GM12878 (cell line): ENCODE measurements around the gene YWHAG. TPM values are rescaled to one million over a fixed set of nuclear protein-coding genes. Genes with fewer than 3 reads are reported as not detected.

Source experiments
- ATAC-seq: fragments of 200-7000 bp; cut with Tn5 transposase; 3 replicates; pipeline ENCODE4 v1.9.1; 2020; ENCODE audit warnings: mild to moderate bottlenecking, moderate library complexity
- BruUV-seq: library from RNA; stranded (reverse); fragments of 400-500 nt; replicated peaks from 2 replicates; lab custom pipeline; 2021; lab: Mats Ljungman, UMichigan
- CTCF ChIA-PET: fragments of 300-600 bp; sonication (Branson Sonifier 250); formaldehyde crosslinking; extraction: SDS; loops from one replicate; lab custom pipeline; 2021; ENCODE audit warnings: inconsistent platforms; lab: Yijun Ruan, JAX
- POLR2A ChIA-PET: fragments of 350-600 bp; formaldehyde crosslinking; extraction: SDS; loops from one replicate; lab custom pipeline; 2021; ENCODE audit warnings: inconsistent platforms; lab: Charles Lee
- RAD21 ChIA-PET: fragments of 300-600 bp; sonication (Branson Sonifier 250); formaldehyde crosslinking; loops from one replicate; lab custom pipeline; 2023; ENCODE audit warnings: antibody characterized with exemption; ENCODE audit not compliant: unreplicated experiment; lab: Charles Lee
- SMC1A ChIA-PET: fragments of 300-600 bp; sonication (Branson Sonifier 250); formaldehyde crosslinking; loops from one replicate; lab custom pipeline; 2023; ENCODE audit not compliant: unreplicated experiment, uncharacterized antibody; lab: Charles Lee
- DNase-seq: peaks from one replicate; pipeline ENCODE4 v3.0.0-alpha.2; 2011; ENCODE audit warnings: low read depth, low spot score
- FAIRE-seq: peaks from 3 replicates; lab custom pipeline; 2011; peaks lifted over from hg19 to GRCh38; lab: Jason Lieb, UNC
- H2AFZ ChIP-seq: 2 replicates; pipeline ENCODE4 v1.6.0; 2011; ENCODE audit warnings: low read depth, low read length, control low read depth; ENCODE audit not compliant: control insufficient read depth
- H3K27ac ChIP-seq: 2 replicates; pipeline ENCODE4 v1.5.1; 2011; ENCODE audit warnings: control low read depth; ENCODE audit not compliant: control insufficient read depth, insufficient read depth
- H3K27me3 ChIP-seq, 2 experiments: replicated peaks in 1 of 2; 2 replicates each; pipeline versions ENCODE4 v1.6.0 to v1.6.1; 2011; ENCODE audit warnings: low read length in 1 of 2; ENCODE audit not compliant: control insufficient read depth in 2 of 2, insufficient read depth in 2 of 2
- H3K36me3 ChIP-seq, 2 experiments: 2 replicates each; pipeline ENCODE4 v1.5.1; 2011; ENCODE audit warnings: low read length in 1 of 2; ENCODE audit not compliant: control insufficient read depth in 2 of 2, insufficient read depth in 2 of 2
- H3K4me1 ChIP-seq: 2 replicates; pipeline ENCODE4 v1.6.1; 2011; ENCODE audit warnings: mild to moderate bottlenecking, low read length, moderate library complexity, mixed read lengths; ENCODE audit not compliant: control insufficient read depth, insufficient read depth
- H3K4me2 ChIP-seq: 2 replicates; pipeline ENCODE4 v1.6.0; 2011; ENCODE audit warnings: control low read depth; ENCODE audit not compliant: control insufficient read depth, insufficient read depth
- H3K4me3 ChIP-seq: fragments of 200-600 bp; sonication (generic); 2 replicates; pipeline ENCODE4 v1.5.1; 2016
- H3K79me2 ChIP-seq: 2 replicates; pipeline ENCODE4 v1.6.0; 2011; ENCODE audit warnings: low read length; ENCODE audit not compliant: control insufficient read depth, insufficient read depth
- H3K9ac ChIP-seq: 2 replicates; pipeline ENCODE4 v1.8.0; 2011; ENCODE audit warnings: low read length, control low read depth, mixed read lengths; ENCODE audit not compliant: control insufficient read depth, insufficient read depth
- H3K9me3 ChIP-seq: replicated peaks from 3 replicates; pipeline ENCODE4 v1.5.1; 2011; ENCODE audit warnings: mild to moderate bottlenecking, low read length; ENCODE audit not compliant: control insufficient read depth, insufficient read depth
- H4K20me1 ChIP-seq: 2 replicates; pipeline ENCODE4 v1.6.0; 2011; ENCODE audit not compliant: control insufficient read depth, insufficient read depth
- EGR1 ChIP-seq, 2 experiments: IDR thresholded peaks; 1 replicate in 1 of 2; 2 replicates in 1 of 2; pipeline ENCODE4 v1.6.1; 2011 to 2012; ENCODE audit warnings: low read depth in 2 of 2, low read length in 2 of 2, borderline replicate concordance in 1 of 2, mild to moderate bottlenecking in 1 of 2, moderate library complexity in 1 of 2
- JUND ChIP-seq: IDR thresholded peaks from 2 replicates; pipeline ENCODE4 v1.6.1; 2012; ENCODE audit warnings: low read depth, mild to moderate bottlenecking, low read length, improper control_type of control experiment, moderate library complexity
- RAD51 ChIP-seq: fragments of 450-650 bp; IDR thresholded peaks from 2 replicates; pipeline ENCODE4 v1.6.1; 2016; ENCODE audit warnings: moderate library complexity, mild to moderate bottlenecking, inconsistent platforms
- TCF7 ChIP-seq: IDR thresholded peaks from 2 replicates; pipeline ENCODE4 v1.6.1; 2014; ENCODE audit warnings: antibody characterized with exemption, borderline replicate concordance
- WGBS: methylation state at CpG from one replicate; pipeline ENCODE4 v1.1.6; 2016; ENCODE audit warnings: low lambda C conversion rate; ENCODE audit not compliant: insufficient replicate concordance, insufficient coverage; ENCODE audit errors: missing lambda C conversion rate; 5-methylcytosine and 5-hydroxymethylcytosine counted together
- in situ Hi-C: fragments of 300-500 bp; cut with MboI; formaldehyde crosslinking; loops from 9 replicates; pipeline ENCODE4 v1.14.3; 2018; ENCODE audit warnings: mixed read lengths
- intact Hi-C: fragments of 100-400 bp; cut with micrococcal nuclease; formaldehyde crosslinking; loops from one replicate; pipeline ENCODE4 v1.14.2; 2022; ENCODE audit not compliant: unreplicated experiment
- polyA plus RNA-seq, 11 experiments: library from polyadenylated mRNA; depleted of rRNA in 4 of 11; unstranded in 6 of 11; stranded (reverse) in 5 of 11; fragments of >200 nt; fragmentation: Nextera tagmentation in 4 of 11; fragmentation: Illumina TruSeq in 1 of 11; extraction: Ambion mirVana in 4 of 11; extraction: Trizol in 1 of 11; gene quantifications; 1 replicate in 1 of 11; 2 replicates in 10 of 11; pipeline versions ENCODE4 v1.2.1 to v1.2.3, GENCODE V29; 2011 to 2016; ENCODE audit warnings: inconsistent platforms in 2 of 11, missing spikeins in 2 of 11, low read depth in 1 of 11
- total RNA-seq, 4 experiments: library from RNA; depleted of rRNA in 3 of 4; stranded (reverse); fragments of >200 nt in 3 of 4; fragmentation: Illumina TruSeq in 1 of 4; extraction: Trizol in 1 of 4; gene quantifications; 2 replicates each; pipeline versions ENCODE4 v1.2.1 to v1.2.3, GENCODE V29; 2013 to 2021
- TF ChIP-seq, protein P1 (sequence below): IDR thresholded peaks from 2 replicates; pipeline ENCODE4 v1.6.1; 2012; ENCODE audit warnings: improper control_type of control experiment, low read depth, low read length; ENCODE audit not compliant: insufficient replicate concordance
- TF ChIP-seq, protein P2 (sequence below): fragments of 450-650 bp; IDR thresholded peaks from 2 replicates; pipeline ENCODE4 v1.6.1; 2016; ENCODE audit warnings: mild to moderate bottlenecking

YWHAG gene
- total and polyA plus RNA-seq, 10 of the 15 experiments (the other 5 are each of a cell fraction or from before 2014, with no cell fraction given): 20.2 to 157 (median 41.3) TPM

DNA sequence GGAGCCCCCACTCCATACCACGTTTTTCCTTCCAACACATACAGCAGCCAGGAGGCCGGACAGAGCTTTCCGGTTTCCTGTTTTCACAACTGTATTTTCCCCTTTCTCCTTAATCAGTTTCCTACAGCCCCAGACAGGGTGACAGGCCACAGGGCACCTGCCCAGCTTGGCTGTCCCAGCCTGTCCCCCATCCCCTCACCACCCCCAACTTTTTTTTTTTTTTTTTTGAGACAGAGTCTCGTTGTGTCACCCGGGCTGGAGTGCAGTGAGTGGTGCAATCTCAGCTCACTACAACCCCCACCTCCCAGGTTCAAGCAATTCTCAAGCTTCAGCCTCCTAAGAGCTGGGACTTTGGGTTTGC is 66.6 kb downstream of the YWHAG start:
- peak overlapping the region; percentile 77 for H2AFZ ChIP-seq
- H3K9me3 ChIP-seq: no peaks in the 10 kb centered on the region
- no peak for DNase-seq
- FAIRE-seq: no peak
- CTCF ChIA-PET: interaction anchor here (0.8 to 12.9 kb wide), 10 partner anchors 11 to 272 kb away, joined by 3 to 229 read pairs (median 8); partner anchors contain the start of genes HSPB1 and YWHAG
- H3K9ac ChIP-seq: no peak overlapping the region
- H3K36me3 ChIP-seq: no peaks in the 10 kb centered on the region
- peak; percentile 2; the same call in 2 of the 3 replicates for ATAC-seq
- H3K4me3 ChIP-seq: no peak overlapping the region
- H3K27me3 ChIP-seq: no peaks in the 10 kb centered on the region
- no peaks in the 10 kb centered on the region for H4K20me1 ChIP-seq
- peak overlapping the region; percentile 13; the same call in 1 of the 2 replicates for H3K27ac ChIP-seq
- POLR2A ChIA-PET: interaction anchor here (0.5 to 2.1 kb wide), 6 partner anchors 10 to 26 kb away, joined by 3 to 12 read pairs (median 4); partner anchors contain the start of gene HSPB1
- H3K79me2 ChIP-seq: no peaks in the 10 kb centered on the region
- WGBS: 0% methylated on average over 5 of the region's 5 CpGs
- no peak for TF ChIP-seq RAD51
- no peak for TF ChIP-seq TCF7
- TF ChIP-seq, protein P1, sequence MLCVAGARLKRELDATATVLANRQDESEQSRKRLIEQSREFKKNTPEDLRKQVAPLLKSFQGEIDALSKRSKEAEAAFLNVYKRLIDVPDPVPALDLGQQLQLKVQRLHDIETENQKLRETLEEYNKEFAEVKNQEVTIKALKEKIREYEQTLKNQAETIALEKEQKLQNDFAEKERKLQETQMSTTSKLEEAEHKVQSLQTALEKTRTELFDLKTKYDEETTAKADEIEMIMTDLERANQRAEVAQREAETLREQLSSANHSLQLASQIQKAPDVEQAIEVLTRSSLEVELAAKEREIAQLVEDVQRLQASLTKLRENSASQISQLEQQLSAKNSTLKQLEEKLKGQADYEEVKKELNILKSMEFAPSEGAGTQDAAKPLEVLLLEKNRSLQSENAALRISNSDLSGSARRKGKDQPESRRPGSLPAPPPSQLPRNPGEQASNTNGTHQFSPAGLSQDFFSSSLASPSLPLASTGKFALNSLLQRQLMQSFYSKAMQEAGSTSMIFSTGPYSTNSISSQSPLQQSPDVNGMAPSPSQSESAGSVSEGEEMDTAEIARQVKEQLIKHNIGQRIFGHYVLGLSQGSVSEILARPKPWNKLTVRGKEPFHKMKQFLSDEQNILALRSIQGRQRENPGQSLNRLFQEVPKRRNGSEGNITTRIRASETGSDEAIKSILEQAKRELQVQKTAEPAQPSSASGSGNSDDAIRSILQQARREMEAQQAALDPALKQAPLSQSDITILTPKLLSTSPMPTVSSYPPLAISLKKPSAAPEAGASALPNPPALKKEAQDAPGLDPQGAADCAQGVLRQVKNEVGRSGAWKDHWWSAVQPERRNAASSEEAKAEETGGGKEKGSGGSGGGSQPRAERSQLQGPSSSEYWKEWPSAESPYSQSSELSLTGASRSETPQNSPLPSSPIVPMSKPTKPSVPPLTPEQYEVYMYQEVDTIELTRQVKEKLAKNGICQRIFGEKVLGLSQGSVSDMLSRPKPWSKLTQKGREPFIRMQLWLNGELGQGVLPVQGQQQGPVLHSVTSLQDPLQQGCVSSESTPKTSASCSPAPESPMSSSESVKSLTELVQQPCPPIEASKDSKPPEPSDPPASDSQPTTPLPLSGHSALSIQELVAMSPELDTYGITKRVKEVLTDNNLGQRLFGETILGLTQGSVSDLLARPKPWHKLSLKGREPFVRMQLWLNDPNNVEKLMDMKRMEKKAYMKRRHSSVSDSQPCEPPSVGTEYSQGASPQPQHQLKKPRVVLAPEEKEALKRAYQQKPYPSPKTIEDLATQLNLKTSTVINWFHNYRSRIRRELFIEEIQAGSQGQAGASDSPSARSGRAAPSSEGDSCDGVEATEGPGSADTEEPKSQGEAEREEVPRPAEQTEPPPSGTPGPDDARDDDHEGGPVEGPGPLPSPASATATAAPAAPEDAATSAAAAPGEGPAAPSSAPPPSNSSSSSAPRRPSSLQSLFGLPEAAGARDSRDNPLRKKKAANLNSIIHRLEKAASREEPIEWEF: no peak
- TF ChIP-seq EGR1 (IDR thresholded peaks at IDR 0.05; ENCODE audit: borderline replicate concordance in 1 of 2, low read depth in 2 of 2, low read length in 2 of 2): no peak
- TF ChIP-seq, protein P2, sequence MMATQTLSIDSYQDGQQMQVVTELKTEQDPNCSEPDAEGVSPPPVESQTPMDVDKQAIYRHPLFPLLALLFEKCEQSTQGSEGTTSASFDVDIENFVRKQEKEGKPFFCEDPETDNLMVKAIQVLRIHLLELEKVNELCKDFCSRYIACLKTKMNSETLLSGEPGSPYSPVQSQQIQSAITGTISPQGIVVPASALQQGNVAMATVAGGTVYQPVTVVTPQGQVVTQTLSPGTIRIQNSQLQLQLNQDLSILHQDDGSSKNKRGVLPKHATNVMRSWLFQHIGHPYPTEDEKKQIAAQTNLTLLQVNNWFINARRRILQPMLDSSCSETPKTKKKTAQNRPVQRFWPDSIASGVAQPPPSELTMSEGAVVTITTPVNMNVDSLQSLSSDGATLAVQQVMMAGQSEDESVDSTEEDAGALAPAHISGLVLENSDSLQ: no peak
- TF ChIP-seq JUND: no peak
- peaks cover 6% of the 10 kb centered on the region for H3K4me1 ChIP-seq
- intact Hi-C loops (no loop called here), in situ Hi-C loops (no loop called here)
- peak overlapping the region; percentile 14; the same call in 1 of the 2 replicates for H3K4me2 ChIP-seq
- RAD21 ChIA-PET: interaction anchor here (0.7 to 3.1 kb wide), 5 partner anchors 10 to 120 kb away, joined by 3 to 86 read pairs (median 5); partner anchors contain the start of gene HSPB1
- SMC1A ChIA-PET: interaction anchor here (0.6 to 3.0 kb wide), 7 partner anchors 9 to 114 kb away, joined by 3 to 34 read pairs (median 4); partner anchors contain the start of gene HSPB1
- no TSS peak for BruUV-seq
